Keratinocyte (primary cell): ENCODE data around the gene TOE1. TPM values are rescaled to one million over a fixed set of nuclear protein-coding genes. Genes with fewer than 3 reads are reported as not detected.

ENCODE experiments used
- DNase-seq: peaks from one replicate; pipeline ENCODE4 v3.0.0-alpha.2; 2011; ENCODE audit warnings: low read depth, missing footprints, low spot score
- FAIRE-seq: peaks from 2 replicates; lab custom pipeline; 2011; peaks lifted over from hg19 to GRCh38; lab: Jason Lieb, UNC
- H2AFZ ChIP-seq: 2 replicates; pipeline ENCODE4 v1.6.0; 2012; ENCODE audit warnings: low read length, control low read depth, inconsistent platforms; ENCODE audit not compliant: control insufficient read depth
- H3K27ac ChIP-seq: 2 replicates; pipeline ENCODE4 v1.5.1; 2011; ENCODE audit warnings: low read length; ENCODE audit not compliant: control insufficient read depth, insufficient read depth
- H3K27me3 ChIP-seq: 3 replicates; pipeline ENCODE4 v1.6.0; 2011; ENCODE audit warnings: low read length; ENCODE audit not compliant: control insufficient read depth, insufficient read depth; ENCODE audit errors: extremely low read depth
- H3K36me3 ChIP-seq, 2 experiments: 2 replicates in 1 of 2; 3 replicates in 1 of 2; pipeline ENCODE4 v1.5.1; 2011; ENCODE audit warnings: low read length in 2 of 2, mild to moderate bottlenecking in 1 of 2; ENCODE audit not compliant: control insufficient read depth in 2 of 2, insufficient read depth in 2 of 2; ENCODE audit errors: extremely low read depth in 1 of 2
- H3K4me1 ChIP-seq: 3 replicates; pipeline ENCODE4 v1.5.1; 2011; ENCODE audit warnings: low read length; ENCODE audit not compliant: control insufficient read depth, insufficient read depth; ENCODE audit errors: extremely low read depth
- H3K4me2 ChIP-seq: 3 replicates; pipeline ENCODE4 v1.6.0; 2011; ENCODE audit warnings: low read depth, low read length; ENCODE audit not compliant: control insufficient read depth, insufficient read depth; ENCODE audit errors: extremely low read depth
- H3K4me3 ChIP-seq, 3 experiments: fragments of 200-600 bp in 1 of 3; sonication (generic) in 1 of 3; 2 replicates in 2 of 3; 3 replicates in 1 of 3; pipeline ENCODE4 v1.5.1; 2011 to 2016; ENCODE audit warnings: low read length in 3 of 3, mild to moderate bottlenecking in 3 of 3, control low read depth in 2 of 3, inconsistent platforms in 1 of 3, low read depth in 1 of 3, mixed read lengths in 1 of 3, mixed run types in 1 of 3, moderate library complexity in 1 of 3; ENCODE audit not compliant: control insufficient read depth in 2 of 3, insufficient read depth in 2 of 3; ENCODE audit errors: extremely low read depth in 1 of 3
- H3K79me2 ChIP-seq: 2 replicates; pipeline ENCODE4 v1.6.0; 2012; ENCODE audit warnings: low read length; ENCODE audit not compliant: control insufficient read depth, insufficient read depth
- H3K9ac ChIP-seq: 3 replicates; pipeline ENCODE4 v1.6.0; 2011; ENCODE audit warnings: low read length; ENCODE audit not compliant: control insufficient read depth, insufficient read depth; ENCODE audit errors: extremely low read depth
- H3K9me1 ChIP-seq: 3 replicates; pipeline ENCODE4 v1.6.0; 2011; ENCODE audit warnings: low read length; ENCODE audit not compliant: control insufficient read depth, insufficient read depth; ENCODE audit errors: extremely low read depth
- H3K9me3 ChIP-seq: 2 replicates; pipeline ENCODE4 v1.5.1; 2012; ENCODE audit warnings: low read depth, low read length; ENCODE audit not compliant: control insufficient read depth
- H4K20me1 ChIP-seq: 3 replicates; pipeline ENCODE4 v1.6.0; 2011; ENCODE audit warnings: low read length; ENCODE audit not compliant: control insufficient read depth, insufficient read depth; ENCODE audit errors: extremely low read depth
- EZH2 ChIP-seq: IDR thresholded peaks from one replicate; pipeline ENCODE4 v1.6.1; 2012; ENCODE audit warnings: inconsistent platforms, mild to moderate bottlenecking, low read length, moderate library complexity
- dilution Hi-C: fragments of 300-500 bp; cut with MboI; formaldehyde crosslinking; loops from one replicate; pipeline ENCODE4 v1.7.0; 2020; ENCODE audit warnings: low sequenced_read_pairs; ENCODE audit not compliant: extremely low pct_ligation_motif_present
- polyA plus RNA-seq, 5 experiments: library from polyadenylated mRNA; depleted of rRNA in 3 of 5; stranded (reverse) in 3 of 5; stranded (forward) in 1 of 5; unstranded in 1 of 5; fragments of >200 nt; gene quantifications; 1 replicate in 1 of 5; 2 replicates in 3 of 5; 3 replicates in 1 of 5; pipeline versions ENCODE4 v1.2.1 to v1.2.3, GENCODE V29; 2011 to 2012; ENCODE audit warnings: missing spikeins in 2 of 5, low read depth in 1 of 5, low replicate concordance in 1 of 5
- TF ChIP-seq, protein P1 (sequence below), 3 experiments: IDR thresholded peaks in 1 of 3; conservative IDR thresholded peaks in 1 of 3; optimal IDR thresholded peaks in 1 of 3; 2 replicates in 2 of 3; 3 replicates in 1 of 3; pipeline versions ENCODE3 to v1.5.1; 2011; ENCODE audit warnings: low read length in 3 of 3, mild to moderate bottlenecking in 3 of 3, moderate library complexity in 2 of 3, control low read depth in 1 of 3, inconsistent platforms in 1 of 3; ENCODE audit not compliant: insufficient read depth in 2 of 3; ENCODE audit errors: extremely low read depth in 1 of 3

Gene TOE1
- polyA plus RNA-seq, 1 donor (not counting 4 experiments of a cell fraction or from before 2014, with no cell fraction given): 12.1 TPM

DNA sequence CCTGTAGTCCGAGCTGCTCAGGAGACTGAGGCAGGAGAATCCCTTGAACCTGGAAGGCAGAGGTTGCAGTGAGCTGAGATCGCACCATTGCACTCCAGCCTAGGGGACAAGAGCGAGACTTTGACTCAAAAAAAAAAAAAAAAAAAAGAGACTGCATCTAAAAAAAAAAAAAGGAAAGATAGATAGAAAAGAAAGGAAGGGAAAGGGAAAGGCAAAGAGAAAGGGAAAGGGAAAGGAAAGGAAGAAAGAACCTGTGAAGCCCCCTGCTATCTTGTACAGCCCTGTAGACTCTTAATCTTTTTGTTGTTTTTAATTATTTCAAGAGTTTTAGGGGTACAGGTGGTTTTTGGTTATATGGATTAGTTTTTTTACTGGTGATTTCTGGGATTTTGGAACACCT, 46.2 kb downstream of the TOE1 start:
- no peak for FAIRE-seq
- no peaks in the 10 kb centered on the region for H3K79me2 ChIP-seq

More for the DNA sequence above, 46.2 kb downstream of the TOE1 start:
- Histone ChIP-seq H3K27ac (no peak overlapping the region), H3K4me1 (peaks cover 4% of the 10 kb centered on the region), H3K9me1 (no peaks in the 10 kb centered on the region), H4K20me1 (no peaks in the 10 kb centered on the region), H3K9me3 (no peaks in the 10 kb centered on the region), H3K9ac (no peak overlapping the region), H3K27me3 (no peaks in the 10 kb centered on the region), H3K4me2 (no peak overlapping the region), H3K36me3 (no peaks in the 10 kb centered on the region), H2AFZ (no peak overlapping the region), H3K4me3 (no peak overlapping the region)
- no peak for DNase-seq
- TF ChIP-seq, protein P1, sequence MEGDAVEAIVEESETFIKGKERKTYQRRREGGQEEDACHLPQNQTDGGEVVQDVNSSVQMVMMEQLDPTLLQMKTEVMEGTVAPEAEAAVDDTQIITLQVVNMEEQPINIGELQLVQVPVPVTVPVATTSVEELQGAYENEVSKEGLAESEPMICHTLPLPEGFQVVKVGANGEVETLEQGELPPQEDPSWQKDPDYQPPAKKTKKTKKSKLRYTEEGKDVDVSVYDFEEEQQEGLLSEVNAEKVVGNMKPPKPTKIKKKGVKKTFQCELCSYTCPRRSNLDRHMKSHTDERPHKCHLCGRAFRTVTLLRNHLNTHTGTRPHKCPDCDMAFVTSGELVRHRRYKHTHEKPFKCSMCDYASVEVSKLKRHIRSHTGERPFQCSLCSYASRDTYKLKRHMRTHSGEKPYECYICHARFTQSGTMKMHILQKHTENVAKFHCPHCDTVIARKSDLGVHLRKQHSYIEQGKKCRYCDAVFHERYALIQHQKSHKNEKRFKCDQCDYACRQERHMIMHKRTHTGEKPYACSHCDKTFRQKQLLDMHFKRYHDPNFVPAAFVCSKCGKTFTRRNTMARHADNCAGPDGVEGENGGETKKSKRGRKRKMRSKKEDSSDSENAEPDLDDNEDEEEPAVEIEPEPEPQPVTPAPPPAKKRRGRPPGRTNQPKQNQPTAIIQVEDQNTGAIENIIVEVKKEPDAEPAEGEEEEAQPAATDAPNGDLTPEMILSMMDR (optimal IDR thresholded peaks at IDR 0.05 in 1 of 3, IDR thresholded peaks at IDR 0.05 in 1 of 3, conservative IDR thresholded peaks at IDR 0.05 in 1 of 3; ENCODE audit: extremely low read depth in 1 of 3, insufficient read depth in 2 of 3, low read length in 3 of 3): no peak
- TF ChIP-seq EZH2: no peak
- dilution Hi-C loops: no loop called here

Other genes starting within 250 kb of the TOE1 start
- 0.03 to 0.06 TPM in 2 of 3 replicates, not detected in the other for gene ZSWIM5, start 133.6 kb upstream of the TOE1 start, polyA plus RNA-seq
- 0.14 to 0.42 TPM (median 0.18 TPM) in 3 replicates for gene HPDL, start 13.3 kb upstream of the TOE1 start, polyA plus RNA-seq
- 8.6 to 10.8 TPM (median 10.0 TPM) in 3 replicates for gene MUTYH, start 270 bp downstream of the TOE1 start, polyA plus RNA-seq
- gene TESK2, start 151.0 kb downstream of the TOE1 start, polyA plus RNA-seq: 2.0 to 3.5 TPM (median 2.2 TPM) in 3 replicates
- 1.7 to 2.2 TPM (median 1.9 TPM) in 3 replicates for gene CCDC163, start 159.9 kb downstream of the TOE1 start, polyA plus RNA-seq
- gene MMACHC, start 160.1 kb downstream of the TOE1 start, polyA plus RNA-seq: 4.7 to 7.6 TPM (median 5.7 TPM) in 3 replicates
- gene PRDX1, start 181.7 kb downstream of the TOE1 start, polyA plus RNA-seq: 938 to 1,251 TPM (median 971 TPM) in 3 replicates
- gene AKR1A1, start 210.7 kb downstream of the TOE1 start, polyA plus RNA-seq: 104 to 109 TPM (median 107 TPM) in 3 replicates
- 19.9 to 61.7 TPM (median 60.1 TPM) in 3 replicates for gene NASP, start 243.9 kb downstream of the TOE1 start, polyA plus RNA-seq